Measurements from ENCODE around the gene DLX4. TPM values are rescaled to one million over a fixed set of nuclear protein-coding genes. Genes with fewer than 3 reads are reported as not detected.

Gene DLX4
- total and polyA plus RNA-seq, 10 of the 15 experiments (the other 5 are each of a cell fraction or from before 2014, with no cell fraction given), result 0.05 to 0.29 (median 0.15) TPM

GRCh38 chr17:49922095-49922494 lies 46.9 kb upstream of the DLX4 start:
- SMC1A ChIA-PET (ENCODE audit: uncharacterized antibody, unreplicated experiment), result no interaction called here
- no TSS peak for BruUV-seq (replicated peaks)
- Histone ChIP-seq H3K4me2 (ENCODE audit: control insufficient read depth, insufficient read depth) (no peak overlapping the region), H3K36me3 (ENCODE audit: control insufficient read depth in 2 of 2, insufficient read depth in 2 of 2, low read length in 1 of 2) (no peaks in the 10 kb centered on the region), H3K9ac (ENCODE audit: control insufficient read depth, insufficient read depth, low read length) (no peak overlapping the region), H3K4me1 (ENCODE audit: control insufficient read depth, insufficient read depth, low read length) (no peaks in the 10 kb centered on the region), H4K20me1 (ENCODE audit: control insufficient read depth, insufficient read depth) (no peaks in the 10 kb centered on the region), H3K27ac (ENCODE audit: control insufficient read depth, insufficient read depth) (no peak overlapping the region), H2AFZ (ENCODE audit: control insufficient read depth, low read depth, low read length) (no peak overlapping the region), H3K4me3 (no peak overlapping the region), H3K27me3 (replicated peaks in 1 of 2; ENCODE audit: control insufficient read depth in 2 of 2, insufficient read depth in 2 of 2, low read length in 1 of 2) (peaks cover 0 to 3% of the 10 kb centered on the region in 2 experiments; a peak in 2 of 4 replicates), H3K79me2 (ENCODE audit: control insufficient read depth, insufficient read depth, low read length) (no peaks in the 10 kb centered on the region), H3K9me3 (replicated peaks; ENCODE audit: control insufficient read depth, insufficient read depth, low read length) (no peaks in the 10 kb centered on the region)
- no peak for TF ChIP-seq NR2C2 (IDR thresholded peaks at IDR 0.05; ENCODE audit: borderline replicate concordance, control insufficient read depth, insufficient read length, low read depth)
- no peak for TF ChIP-seq FOXK2 (IDR thresholded peaks at IDR 0.05)
- TF ChIP-seq, protein P1, sequence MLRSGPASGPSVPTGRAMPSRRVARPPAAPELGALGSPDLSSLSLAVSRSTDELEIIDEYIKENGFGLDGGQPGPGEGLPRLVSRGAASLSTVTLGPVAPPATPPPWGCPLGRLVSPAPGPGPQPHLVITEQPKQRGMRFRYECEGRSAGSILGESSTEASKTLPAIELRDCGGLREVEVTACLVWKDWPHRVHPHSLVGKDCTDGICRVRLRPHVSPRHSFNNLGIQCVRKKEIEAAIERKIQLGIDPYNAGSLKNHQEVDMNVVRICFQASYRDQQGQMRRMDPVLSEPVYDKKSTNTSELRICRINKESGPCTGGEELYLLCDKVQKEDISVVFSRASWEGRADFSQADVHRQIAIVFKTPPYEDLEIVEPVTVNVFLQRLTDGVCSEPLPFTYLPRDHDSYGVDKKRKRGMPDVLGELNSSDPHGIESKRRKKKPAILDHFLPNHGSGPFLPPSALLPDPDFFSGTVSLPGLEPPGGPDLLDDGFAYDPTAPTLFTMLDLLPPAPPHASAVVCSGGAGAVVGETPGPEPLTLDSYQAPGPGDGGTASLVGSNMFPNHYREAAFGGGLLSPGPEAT (IDR thresholded peaks at IDR 0.05; ENCODE audit: low read depth), result no peak
- TF ChIP-seq ZBED1 (IDR thresholded peaks at IDR 0.05; ENCODE audit: borderline replicate concordance), result no peak
- TF ChIP-seq POLR2A (IDR thresholded peaks at IDR 0.05; ENCODE audit: low read depth, low read length), result no peak
- no peak for TF ChIP-seq NFXL1 (IDR thresholded peaks at IDR 0.05; ENCODE audit: borderline replicate concordance)
- TF ChIP-seq SP1 (IDR thresholded peaks at IDR 0.05; ENCODE audit: low read depth, low read length), result no peak
- TF ChIP-seq CHD1 (IDR thresholded peaks at IDR 0.05; ENCODE audit: low read depth, low read length), result no peak
- TF ChIP-seq, protein P2, sequence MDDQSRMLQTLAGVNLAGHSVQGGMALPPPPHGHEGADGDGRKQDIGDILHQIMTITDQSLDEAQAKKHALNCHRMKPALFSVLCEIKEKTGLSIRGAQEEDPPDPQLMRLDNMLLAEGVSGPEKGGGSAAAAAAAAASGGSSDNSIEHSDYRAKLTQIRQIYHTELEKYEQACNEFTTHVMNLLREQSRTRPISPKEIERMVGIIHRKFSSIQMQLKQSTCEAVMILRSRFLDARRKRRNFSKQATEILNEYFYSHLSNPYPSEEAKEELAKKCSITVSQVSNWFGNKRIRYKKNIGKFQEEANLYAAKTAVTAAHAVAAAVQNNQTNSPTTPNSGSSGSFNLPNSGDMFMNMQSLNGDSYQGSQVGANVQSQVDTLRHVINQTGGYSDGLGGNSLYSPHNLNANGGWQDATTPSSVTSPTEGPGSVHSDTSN (IDR thresholded peaks at IDR 0.05; ENCODE audit: insufficient replicate concordance, low read depth, low read length), result no peak
- no peak for TF ChIP-seq MTA2 (IDR thresholded peaks at IDR 0.05; ENCODE audit: low read depth)
- no peak for TF ChIP-seq HCFC1 (IDR thresholded peaks at IDR 0.05; ENCODE audit: low read length)
- TF ChIP-seq NBN (IDR thresholded peaks at IDR 0.05), result no peak
- no peak for TF ChIP-seq NKRF (conservative IDR thresholded peaks at IDR 0.05)
- TF ChIP-seq E4F1 (IDR thresholded peaks at IDR 0.05; ENCODE audit: borderline replicate concordance, partially characterized antibody), result no peak
- no peak for TF ChIP-seq NR2C1 (IDR thresholded peaks at IDR 0.05)
- TF ChIP-seq, protein P3, sequence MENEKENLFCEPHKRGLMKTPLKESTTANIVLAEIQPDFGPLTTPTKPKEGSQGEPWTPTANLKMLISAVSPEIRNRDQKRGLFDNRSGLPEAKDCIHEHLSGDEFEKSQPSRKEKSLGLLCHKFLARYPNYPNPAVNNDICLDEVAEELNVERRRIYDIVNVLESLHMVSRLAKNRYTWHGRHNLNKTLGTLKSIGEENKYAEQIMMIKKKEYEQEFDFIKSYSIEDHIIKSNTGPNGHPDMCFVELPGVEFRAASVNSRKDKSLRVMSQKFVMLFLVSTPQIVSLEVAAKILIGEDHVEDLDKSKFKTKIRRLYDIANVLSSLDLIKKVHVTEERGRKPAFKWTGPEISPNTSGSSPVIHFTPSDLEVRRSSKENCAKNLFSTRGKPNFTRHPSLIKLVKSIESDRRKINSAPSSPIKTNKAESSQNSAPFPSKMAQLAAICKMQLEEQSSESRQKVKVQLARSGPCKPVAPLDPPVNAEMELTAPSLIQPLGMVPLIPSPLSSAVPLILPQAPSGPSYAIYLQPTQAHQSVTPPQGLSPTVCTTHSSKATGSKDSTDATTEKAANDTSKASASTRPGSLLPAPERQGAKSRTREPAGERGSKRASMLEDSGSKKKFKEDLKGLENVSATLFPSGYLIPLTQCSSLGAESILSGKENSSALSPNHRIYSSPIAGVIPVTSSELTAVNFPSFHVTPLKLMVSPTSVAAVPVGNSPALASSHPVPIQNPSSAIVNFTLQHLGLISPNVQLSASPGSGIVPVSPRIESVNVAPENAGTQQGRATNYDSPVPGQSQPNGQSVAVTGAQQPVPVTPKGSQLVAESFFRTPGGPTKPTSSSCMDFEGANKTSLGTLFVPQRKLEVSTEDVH (IDR thresholded peaks at IDR 0.05; ENCODE audit: low read depth, partially characterized antibody), result no peak
- RAD21 ChIA-PET (ENCODE audit: unreplicated experiment), result no interaction called here
- no peak for FAIRE-seq
- DNase-seq (ENCODE audit: low read depth, low spot score), result no peak
- intact Hi-C loops (cut with micrococcal nuclease; ENCODE audit: unreplicated experiment) (no loop called here), in situ Hi-C loops (cut with MboI) (no loop called here)
- POLR2A ChIA-PET, result no interaction called here
- no peak for ATAC-seq
- CTCF ChIA-PET, result interaction anchor here (0.6 to 1.7 kb wide), 3 partner anchors 31 to 76 kb away, joined by 3 to 5 read pairs (median 3); no protein-coding TSS in a partner anchor
- WGBS (ENCODE audit: insufficient coverage, insufficient replicate concordance, low lambda C conversion rate, missing lambda C conversion rate), result 3% methylated on average over 4 of the region's 4 CpGs
